Peyer's patch (tissue), 4 donors: ENCODE results near the gene SEPTIN14.

Experiments
- POLR2A ChIP-seq, 2 donors: fragments of 450-650 bp; IDR thresholded peaks; one replicate each; pipeline ENCODE4 v1.5.1; 2017; ENCODE audit warnings: antibody characterized with exemption in 2 of 2, mild to moderate bottlenecking in 2 of 2, moderate library complexity in 2 of 2
- TF ChIP-seq, protein P1 (sequence below), 6 experiments: fragments of 450-650 bp in 4 of 6; fragments of 200-600 bp in 2 of 6; sonication (generic) in 1 of 6; IDR thresholded peaks; one replicate each; pipeline ENCODE4 v1.5.1; 2017 to 2019; ENCODE audit warnings: antibody characterized with exemption in 6 of 6, mild to moderate bottlenecking in 3 of 6, moderate library complexity in 1 of 6

- TF ChIP-seq, protein P1, sequence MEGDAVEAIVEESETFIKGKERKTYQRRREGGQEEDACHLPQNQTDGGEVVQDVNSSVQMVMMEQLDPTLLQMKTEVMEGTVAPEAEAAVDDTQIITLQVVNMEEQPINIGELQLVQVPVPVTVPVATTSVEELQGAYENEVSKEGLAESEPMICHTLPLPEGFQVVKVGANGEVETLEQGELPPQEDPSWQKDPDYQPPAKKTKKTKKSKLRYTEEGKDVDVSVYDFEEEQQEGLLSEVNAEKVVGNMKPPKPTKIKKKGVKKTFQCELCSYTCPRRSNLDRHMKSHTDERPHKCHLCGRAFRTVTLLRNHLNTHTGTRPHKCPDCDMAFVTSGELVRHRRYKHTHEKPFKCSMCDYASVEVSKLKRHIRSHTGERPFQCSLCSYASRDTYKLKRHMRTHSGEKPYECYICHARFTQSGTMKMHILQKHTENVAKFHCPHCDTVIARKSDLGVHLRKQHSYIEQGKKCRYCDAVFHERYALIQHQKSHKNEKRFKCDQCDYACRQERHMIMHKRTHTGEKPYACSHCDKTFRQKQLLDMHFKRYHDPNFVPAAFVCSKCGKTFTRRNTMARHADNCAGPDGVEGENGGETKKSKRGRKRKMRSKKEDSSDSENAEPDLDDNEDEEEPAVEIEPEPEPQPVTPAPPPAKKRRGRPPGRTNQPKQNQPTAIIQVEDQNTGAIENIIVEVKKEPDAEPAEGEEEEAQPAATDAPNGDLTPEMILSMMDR (IDR thresholded peaks at IDR 0.05): no peak
- TF ChIP-seq POLR2A (IDR thresholded peaks at IDR 0.05): no peak
These were observed 35.0 kb downstream of the SEPTIN14 start for GRCh38 chr7:55827577-55827976.
